ENCODE measurements around the gene MVK.

MVK gene

GRCh38 chr12:109545826-109546225 lies 27.8 kb upstream of the MVK start:
- no peak for DNase-seq

GRCh38 chr12:109547286-109547685 lies 26.3 kb upstream of the MVK start:
- no peak for DNase-seq

- no peak for DNase-seq
These were observed 25.3 kb upstream of the MVK start for GRCh38 chr12:109548258-109548657.

GRCh38 chr12:109549613-109550270 lies 23.9 kb upstream of the MVK start:
- DNase-seq, result no peak

GRCh38 chr12:109550281-109550680 lies 23.3 kb upstream of the MVK start:
- DNase-seq, result no peak

GRCh38 chr12:109551108-109551507 lies 22.5 kb upstream of the MVK start:
- no peak for DNase-seq

GRCh38 chr12:109552971-109553370 lies 20.6 kb upstream of the MVK start:
- no peak for DNase-seq

GRCh38 chr12:109553483-109553882 lies 20.1 kb upstream of the MVK start:
- no peak for DNase-seq

GRCh38 chr12:109553906-109554500 lies 19.6 kb upstream of the MVK start:
- DNase-seq, result no peak

GRCh38 chr12:109554761-109555160 lies 18.8 kb upstream of the MVK start:
- DNase-seq, result no peak

GRCh38 chr12:109555431-109556315 lies 17.9 kb upstream of the MVK start:
- DNase-seq, result no peak

GRCh38 chr12:109557200-109557599 lies 16.4 kb upstream of the MVK start:
- no peak for DNase-seq

GRCh38 chr12:109557805-109558204 lies 15.8 kb upstream of the MVK start:
- no peak for DNase-seq

GRCh38 chr12:109558374-109559199 lies 15.0 kb upstream of the MVK start:
- no peak for DNase-seq

GRCh38 chr12:109559200-109559505 lies 14.4 kb upstream of the MVK start:
- DNase-seq, result no peak

GRCh38 chr12:109559601-109560000 lies 14.0 kb upstream of the MVK start:
- no peak for DNase-seq

GRCh38 chr12:109560867-109561710 lies 12.5 kb upstream of the MVK start:
- no peak for DNase-seq

GRCh38 chr12:109561711-109562030 lies 11.9 kb upstream of the MVK start:
- no peak for DNase-seq

GRCh38 chr12:109562871-109563270 lies 10.7 kb upstream of the MVK start:
- DNase-seq, result no peak

- DNase-seq, result no peak
These were observed 10.0 kb upstream of the MVK start for GRCh38 chr12:109563291-109564284.

- no peak for DNase-seq
These were observed 7.2 kb upstream of the MVK start for GRCh38 chr12:109566424-109566823.
